Measurements from ENCODE around the gene ATP10B. TPM values are rescaled to one million over a fixed set of nuclear protein-coding genes. Genes with fewer than 3 reads are reported as not detected.

Gene ATP10B
- total and polyA plus RNA-seq, 4 donors, result 0.08 to 7.2 (median 0.53) TPM

DNA sequence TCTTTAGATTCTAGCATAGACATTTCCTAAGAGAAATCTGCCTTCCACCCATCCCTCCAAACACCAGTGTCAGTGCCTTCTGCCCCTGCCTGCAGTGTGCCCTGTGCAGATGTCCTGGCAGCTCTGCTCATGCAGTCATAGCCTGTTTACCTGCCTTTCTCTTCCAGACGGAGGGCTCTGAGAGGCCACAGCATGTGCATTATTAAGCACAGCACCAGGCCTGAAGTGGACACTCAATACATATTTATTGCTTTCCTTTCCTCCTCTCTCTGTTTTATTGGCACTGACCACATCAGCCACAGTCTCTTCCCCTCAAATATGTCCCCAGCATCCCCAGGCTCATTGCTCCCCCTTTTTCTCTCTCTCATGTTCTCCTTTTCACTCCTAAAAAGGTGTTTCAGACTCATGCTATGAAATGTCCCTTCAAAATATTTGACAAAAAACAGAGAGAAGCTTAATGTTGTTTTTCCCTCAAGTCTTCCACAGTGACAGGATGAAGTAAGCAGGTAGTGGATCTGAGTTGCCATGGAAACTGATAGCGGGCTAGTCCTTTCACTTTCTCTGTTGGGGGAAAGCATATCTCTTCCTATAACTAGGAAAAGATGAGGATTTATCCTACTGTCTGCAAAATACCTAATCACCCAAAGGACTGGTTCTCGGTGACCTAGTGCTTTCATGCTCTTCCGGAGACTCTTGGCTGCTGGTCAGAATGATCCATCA, 100.9 kb downstream of the ATP10B start:
- TF ChIP-seq, protein P1, sequence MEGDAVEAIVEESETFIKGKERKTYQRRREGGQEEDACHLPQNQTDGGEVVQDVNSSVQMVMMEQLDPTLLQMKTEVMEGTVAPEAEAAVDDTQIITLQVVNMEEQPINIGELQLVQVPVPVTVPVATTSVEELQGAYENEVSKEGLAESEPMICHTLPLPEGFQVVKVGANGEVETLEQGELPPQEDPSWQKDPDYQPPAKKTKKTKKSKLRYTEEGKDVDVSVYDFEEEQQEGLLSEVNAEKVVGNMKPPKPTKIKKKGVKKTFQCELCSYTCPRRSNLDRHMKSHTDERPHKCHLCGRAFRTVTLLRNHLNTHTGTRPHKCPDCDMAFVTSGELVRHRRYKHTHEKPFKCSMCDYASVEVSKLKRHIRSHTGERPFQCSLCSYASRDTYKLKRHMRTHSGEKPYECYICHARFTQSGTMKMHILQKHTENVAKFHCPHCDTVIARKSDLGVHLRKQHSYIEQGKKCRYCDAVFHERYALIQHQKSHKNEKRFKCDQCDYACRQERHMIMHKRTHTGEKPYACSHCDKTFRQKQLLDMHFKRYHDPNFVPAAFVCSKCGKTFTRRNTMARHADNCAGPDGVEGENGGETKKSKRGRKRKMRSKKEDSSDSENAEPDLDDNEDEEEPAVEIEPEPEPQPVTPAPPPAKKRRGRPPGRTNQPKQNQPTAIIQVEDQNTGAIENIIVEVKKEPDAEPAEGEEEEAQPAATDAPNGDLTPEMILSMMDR (IDR thresholded peaks at IDR 0.05; ENCODE audit: control extremely low read depth, extremely low read depth), result no peak
- H3K27ac ChIP-seq (ENCODE audit: low read depth in 1 of 2, low read length in 1 of 2), result no peak overlapping the region
- H3K9ac ChIP-seq (ENCODE audit: insufficient read depth in 1 of 2, low read length in 2 of 2), result no peak overlapping the region
- H3K4me1 ChIP-seq (ENCODE audit: control insufficient read depth in 5 of 5, insufficient read depth in 5 of 5, low read length in 5 of 5), result peaks cover 0 to 5% (median 0%) of the 10 kb centered on the region in 5 donors
- H3K36me3 ChIP-seq (ENCODE audit: control insufficient read depth in 4 of 4, insufficient read depth in 4 of 4, low read length in 4 of 4), result no peaks in the 10 kb centered on the region
- ATAC-seq (ENCODE audit: insufficient read depth, low FRiP score) (no peak), DNase-seq (no peak)
- no peaks in the 10 kb centered on the region for H3K9me3 ChIP-seq (ENCODE audit: control insufficient read depth in 4 of 4, insufficient read depth in 3 of 4, low read length in 3 of 4)
- no peaks in the 10 kb centered on the region for H3K27me3 ChIP-seq (ENCODE audit: control insufficient read depth in 3 of 3, insufficient read depth in 3 of 3, low read length in 2 of 3)
- whole genome bisulfite sequencing, 2 donors, result 48 to 65% methylated on average over 4 of the region's 4 CpGs
- H3K4me3 ChIP-seq, result no peak overlapping the region

DNA sequence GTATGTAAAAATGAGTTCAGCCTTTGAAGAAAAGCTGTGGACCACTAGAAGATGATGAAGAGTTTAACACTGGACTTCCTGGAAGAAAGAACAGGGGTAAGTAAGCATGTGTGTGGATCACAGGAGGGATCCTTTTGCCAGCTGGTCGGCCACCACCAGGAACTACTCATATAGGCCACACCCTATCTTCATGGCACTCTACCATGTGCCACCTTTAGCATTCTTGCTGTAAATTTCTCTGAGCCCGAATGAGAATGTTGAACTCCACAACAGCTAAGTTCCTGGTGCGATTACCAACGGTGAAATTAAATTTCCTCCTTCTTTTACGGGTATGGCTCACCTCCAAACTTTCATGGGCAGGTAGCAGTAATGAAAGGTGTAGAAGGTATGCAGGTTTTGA, 102.3 kb downstream of the ATP10B start:
- no peaks in the 10 kb centered on the region for H3K27me3 ChIP-seq (ENCODE audit: control insufficient read depth in 3 of 3, insufficient read depth in 3 of 3, low read length in 2 of 3)
- TF ChIP-seq, protein P1 (IDR thresholded peaks at IDR 0.05; ENCODE audit: control extremely low read depth, extremely low read depth), result no peak
- H3K4me1 ChIP-seq (ENCODE audit: control insufficient read depth in 5 of 5, insufficient read depth in 5 of 5, low read length in 5 of 5), result peaks cover 0 to 8% (median 0%) of the 10 kb centered on the region in 5 donors
- DNase-seq (no peak), ATAC-seq (ENCODE audit: insufficient read depth, low FRiP score) (no peak)
- H3K4me3 ChIP-seq, result no peak overlapping the region
- H3K27ac ChIP-seq (ENCODE audit: low read depth in 1 of 2, low read length in 1 of 2), result no peak overlapping the region
- H3K9ac ChIP-seq (ENCODE audit: insufficient read depth in 1 of 2, low read length in 2 of 2), result no peak overlapping the region
- 87 to 91% methylated on average over 5 of the region's 5 CpGs for WGBS, 2 donors
- H3K36me3 ChIP-seq (ENCODE audit: control insufficient read depth in 4 of 4, insufficient read depth in 4 of 4, low read length in 4 of 4), result no peaks in the 10 kb centered on the region
- H3K9me3 ChIP-seq (ENCODE audit: control insufficient read depth in 4 of 4, insufficient read depth in 3 of 4, low read length in 3 of 4), result no peaks in the 10 kb centered on the region

DNA sequence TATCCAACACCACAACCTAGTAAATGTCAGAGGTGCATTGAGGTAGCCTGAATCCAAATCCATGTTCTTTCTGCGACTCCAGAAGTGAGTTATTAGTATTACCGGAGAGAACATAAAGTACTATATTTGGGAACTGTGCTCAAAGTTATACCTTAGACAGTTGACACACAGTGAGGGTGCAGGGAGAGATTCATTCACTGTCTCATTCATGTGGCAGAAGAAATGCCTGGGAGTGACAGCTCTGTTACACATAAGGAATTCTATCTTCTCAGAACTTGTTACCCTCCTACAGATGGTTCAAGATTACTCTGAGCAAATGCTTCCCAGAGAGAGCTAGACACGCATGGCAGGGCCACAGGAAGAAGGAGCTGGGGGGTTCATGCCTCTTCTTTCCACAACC, 103.0 kb downstream of the ATP10B start:
- no peaks in the 10 kb centered on the region for H3K36me3 ChIP-seq (ENCODE audit: control insufficient read depth in 4 of 4, insufficient read depth in 4 of 4, low read length in 4 of 4)
- no peaks in the 10 kb centered on the region for H3K27me3 ChIP-seq (ENCODE audit: control insufficient read depth in 3 of 3, insufficient read depth in 3 of 3, low read length in 2 of 3)
- H3K9ac ChIP-seq (ENCODE audit: insufficient read depth in 1 of 2, low read length in 2 of 2), result no peak overlapping the region
- H3K4me1 ChIP-seq (ENCODE audit: control insufficient read depth in 5 of 5, insufficient read depth in 5 of 5, low read length in 5 of 5), result peaks cover 0 to 13% (median 0%) of the 10 kb centered on the region in 5 donors
- H3K9me3 ChIP-seq (ENCODE audit: control insufficient read depth in 4 of 4, insufficient read depth in 3 of 4, low read length in 3 of 4), result no peaks in the 10 kb centered on the region
- ATAC-seq (ENCODE audit: insufficient read depth, low FRiP score) (no peak), DNase-seq (no peak)
- 94 to 96% methylated on average over 3 of the region's 3 CpGs for WGBS, 2 donors
- no peak overlapping the region for H3K4me3 ChIP-seq
- TF ChIP-seq, protein P1 (IDR thresholded peaks at IDR 0.05; ENCODE audit: control extremely low read depth, extremely low read depth), result no peak
- H3K27ac ChIP-seq (ENCODE audit: low read depth in 1 of 2, low read length in 1 of 2), result no peak overlapping the region
